Adrenal gland (tissue), 12 donors: ENCODE results near the gene PSMB2. TPM values are rescaled to one million over a fixed set of nuclear protein-coding genes. Genes with fewer than 3 reads are reported as not detected.

ENCODE experiments used
- DNase-seq, 7 donors: peaks; one replicate each; pipeline ENCODE4 v3.0.0-alpha.2; 2019 to 2020
- H3K27ac ChIP-seq, 5 donors: fragments of 200-600 bp; sonication (generic) in 4 of 5; 1 replicate in 3 of 5; 2 replicates in 2 of 5; pipeline versions ENCODE4 v1.5.1 to v1.8.0; 2016 to 2020; ENCODE audit warnings: mild to moderate bottlenecking in 1 of 5
- H3K27me3 ChIP-seq: fragments of 200-600 bp; 2 replicates; pipeline ENCODE4 v1.8.0; 2021
- H3K36me3 ChIP-seq, 2 donors: fragments of 200-600 bp; replicated peaks in 1 of 2; 1 replicate in 1 of 2; 2 replicates in 1 of 2; pipeline versions ENCODE4 v1.5.1 to v1.8.0; 2018 to 2022
- H3K4me1 ChIP-seq, 2 donors: fragments of 200-600 bp; replicated peaks in 1 of 2; 1 replicate in 1 of 2; 2 replicates in 1 of 2; pipeline versions ENCODE4 v1.5.1 to v1.8.0; 2018 to 2021
- H3K4me3 ChIP-seq, 4 donors: fragments of 200-600 bp; sonication (generic) in 3 of 4; one replicate each; pipeline ENCODE4 v1.5.1; 2016 to 2018
- H3K9me3 ChIP-seq, 3 donors: fragments of 200-600 bp; sonication (generic) in 1 of 3; replicated peaks in 1 of 3; 1 replicate in 2 of 3; 2 replicates in 1 of 3; pipeline versions ENCODE4 v1.5.1 to v1.8.0; 2016 to 2021
- POLR2A ChIP-seq, 2 donors: fragments of 450-650 bp; IDR thresholded peaks; one replicate each; pipeline ENCODE4 v1.6.1; 2017; ENCODE audit warnings: antibody characterized with exemption in 2 of 2, mild to moderate bottlenecking in 2 of 2, moderate library complexity in 1 of 2
- WGBS, 4 donors: extraction: QIAGEN DNeasy Blood & Tissue Kit in 2 of 4; methylation state at CpG; one replicate each; pipeline versions ENCODE4 v1.1.5 to v1.1.7; 2013 to 2017; 5-methylcytosine and 5-hydroxymethylcytosine counted together
- intact Hi-C, 2 donors: fragments of 100-400 bp; cut with DNase I; formaldehyde crosslinking; loops; one replicate each; pipeline versions ENCODE4 v1.14.1 to v1.15.0; 2022 to 2023
- polyA plus RNA-seq, 3 donors: library from polyadenylated mRNA; stranded (reverse); fragments of 200-250 nt in 2 of 3; fragments of 350-450 nt in 1 of 3; fragmentation: Illumina TruSeq in 1 of 3; extraction: RNeasy Lipid Tissue Mini Kit (QIAGEN cat#74804) in 1 of 3; gene quantifications; one replicate each; pipeline ENCODE4 v1.2.3, GENCODE V29; 2013 to 2014
- total RNA-seq, 9 donors: library from RNA; depleted of rRNA in 4 of 9; stranded (reverse); fragments of >200 nt in 4 of 9; fragments of 120-200 nt in 1 of 9; fragmentation: NEBNext Ultra II Directional in 1 of 9; extraction: Animal tissue kit (Norgen Biotek cat#: 25700) in 1 of 9; gene quantifications; one replicate each; pipeline versions ENCODE4 v1.1.0 to v1.2.4, GENCODE V29; 2013 to 2023
- TF ChIP-seq, protein P1 (sequence below), 6 experiments: fragments of 450-650 bp in 4 of 6; fragments of 200-600 bp in 2 of 6; sonication (generic) in 1 of 6; IDR thresholded peaks; 1 replicate in 5 of 6; 2 replicates in 1 of 6; pipeline versions ENCODE4 v1.5.1 to v1.8.0; 2016 to 2021; ENCODE audit warnings: antibody characterized with exemption in 6 of 6, mild to moderate bottlenecking in 2 of 6, moderate library complexity in 1 of 6
- donor health status: healthy with polysubstance abuse.
- donor health status: Bipolar disorder and iron deficiency.
- donor health status: DM: yes; HTN: yes; CAD: no.
- donor health status: DM: no; HTN: no; CAD: no.
- donor health status: DM: no; HTN: no; CAD: no.
- donor health status: DM: yes; HTN: yes; CAD: no.

PSMB2 gene
- total and polyA plus RNA-seq, 12 donors: 23.5 to 120 (median 51.0) TPM

DNA sequence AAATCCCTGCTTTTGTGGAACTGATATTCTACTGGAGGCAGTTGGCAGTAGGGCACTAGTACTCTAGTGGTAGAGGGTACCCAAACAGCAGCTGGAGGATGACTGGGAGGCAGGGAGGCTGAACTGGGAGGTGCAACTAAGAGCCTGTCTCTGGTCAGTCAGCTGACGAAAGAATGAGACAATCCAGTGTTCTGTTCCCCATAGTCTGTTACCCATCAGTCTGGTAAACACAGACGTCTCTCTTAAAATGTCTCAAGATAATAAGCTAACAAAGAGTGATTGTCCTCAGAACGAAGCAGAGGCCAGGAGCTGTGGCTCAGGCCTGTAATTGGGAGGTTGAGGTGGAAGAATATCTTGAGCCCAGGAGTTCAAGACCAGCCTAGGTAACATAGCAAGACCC lies 37.9 kb downstream of the PSMB2 start:
- peak in 1 of 7 donors; percentile 5 for DNase-seq
- H3K9me3 ChIP-seq: no peaks in the 10 kb centered on the region
- no peak overlapping the region for H3K4me3 ChIP-seq
- WGBS, 4 donors: 79 to 87% (median 80%) methylated on average over 3 of the region's 3 CpGs
- TF ChIP-seq POLR2A (IDR thresholded peaks at IDR 0.05): no peak
- TF ChIP-seq, protein P1, sequence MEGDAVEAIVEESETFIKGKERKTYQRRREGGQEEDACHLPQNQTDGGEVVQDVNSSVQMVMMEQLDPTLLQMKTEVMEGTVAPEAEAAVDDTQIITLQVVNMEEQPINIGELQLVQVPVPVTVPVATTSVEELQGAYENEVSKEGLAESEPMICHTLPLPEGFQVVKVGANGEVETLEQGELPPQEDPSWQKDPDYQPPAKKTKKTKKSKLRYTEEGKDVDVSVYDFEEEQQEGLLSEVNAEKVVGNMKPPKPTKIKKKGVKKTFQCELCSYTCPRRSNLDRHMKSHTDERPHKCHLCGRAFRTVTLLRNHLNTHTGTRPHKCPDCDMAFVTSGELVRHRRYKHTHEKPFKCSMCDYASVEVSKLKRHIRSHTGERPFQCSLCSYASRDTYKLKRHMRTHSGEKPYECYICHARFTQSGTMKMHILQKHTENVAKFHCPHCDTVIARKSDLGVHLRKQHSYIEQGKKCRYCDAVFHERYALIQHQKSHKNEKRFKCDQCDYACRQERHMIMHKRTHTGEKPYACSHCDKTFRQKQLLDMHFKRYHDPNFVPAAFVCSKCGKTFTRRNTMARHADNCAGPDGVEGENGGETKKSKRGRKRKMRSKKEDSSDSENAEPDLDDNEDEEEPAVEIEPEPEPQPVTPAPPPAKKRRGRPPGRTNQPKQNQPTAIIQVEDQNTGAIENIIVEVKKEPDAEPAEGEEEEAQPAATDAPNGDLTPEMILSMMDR (IDR thresholded peaks at IDR 0.05): no peak
- H3K36me3 ChIP-seq: peaks cover 0 to 54% of the 10 kb centered on the region in 2 donors
- H3K27ac ChIP-seq: no peak overlapping the region
- no peaks in the 10 kb centered on the region for H3K4me1 ChIP-seq
- intact Hi-C loops: no loop called here
- no peaks in the 10 kb centered on the region for H3K27me3 ChIP-seq

DNA sequence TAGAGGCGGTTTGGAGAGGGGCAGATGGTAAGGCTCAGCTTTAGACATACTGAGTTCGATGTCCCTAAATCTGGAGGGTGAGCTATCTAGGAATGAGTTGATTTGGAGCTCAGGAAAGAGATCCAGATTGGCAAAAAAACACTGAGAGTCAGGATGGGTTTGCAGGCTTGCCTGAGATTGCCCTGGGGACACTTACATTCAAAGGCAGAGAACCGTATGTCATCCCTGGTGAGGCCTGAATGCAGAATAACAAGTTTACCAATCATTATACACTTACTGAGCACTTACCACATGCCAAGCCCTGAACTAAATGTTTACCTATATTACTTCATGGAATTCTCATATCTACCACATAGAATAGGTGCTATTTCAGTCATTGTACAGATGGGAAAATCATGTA lies 40.7 kb downstream of the PSMB2 start:
- H3K36me3 ChIP-seq: peaks cover 0 to 41% of the 10 kb centered on the region in 2 donors
- intact Hi-C loops: no loop called here
- DNase-seq: no peak
- H3K4me1 ChIP-seq: no peaks in the 10 kb centered on the region
- H3K27me3 ChIP-seq: no peaks in the 10 kb centered on the region
- no peak overlapping the region for H3K4me3 ChIP-seq
- TF ChIP-seq POLR2A (IDR thresholded peaks at IDR 0.05): no peak
- TF ChIP-seq, protein P1 (IDR thresholded peaks at IDR 0.05): no peak
- H3K27ac ChIP-seq: no peak overlapping the region
- H3K9me3 ChIP-seq: no peaks in the 10 kb centered on the region
- WGBS, 4 donors: 93 to 96% (median 94%) methylated on average over 3 of the region's 3 CpGs

DNA sequence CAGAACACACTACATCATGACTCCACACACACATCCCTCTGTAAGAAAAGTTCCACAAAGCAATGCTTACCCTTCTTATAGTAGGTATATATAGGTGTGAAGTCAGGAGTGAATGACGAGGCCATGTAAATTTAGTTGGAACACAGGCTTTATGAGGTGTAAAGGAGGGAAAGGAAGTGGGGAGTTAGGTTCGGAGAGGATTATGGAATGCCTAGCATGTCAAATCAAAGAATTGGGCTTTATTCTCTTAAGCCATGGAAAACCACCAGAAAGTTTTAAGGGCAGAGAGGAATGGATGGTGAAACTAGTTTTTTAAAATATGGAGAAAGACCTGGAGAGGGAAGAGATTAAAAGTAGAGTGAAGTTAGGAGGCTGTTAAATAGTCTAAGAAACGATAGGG lies 41.9 kb downstream of the PSMB2 start:
- DNase-seq: no peak
- Histone ChIP-seq H3K36me3 (peaks cover 0 to 34% of the 10 kb centered on the region in 2 donors), H3K4me1 (no peaks in the 10 kb centered on the region), H3K9me3 (no peaks in the 10 kb centered on the region), H3K4me3 (no peak overlapping the region), H3K27me3 (no peaks in the 10 kb centered on the region), H3K27ac (no peak overlapping the region)
- intact Hi-C loops: no loop called here
- no peak for TF ChIP-seq POLR2A (IDR thresholded peaks at IDR 0.05)
- WGBS, 4 donors: 77 to 91% (median 89%) methylated on average over 3 of the region's 3 CpGs

DNA sequence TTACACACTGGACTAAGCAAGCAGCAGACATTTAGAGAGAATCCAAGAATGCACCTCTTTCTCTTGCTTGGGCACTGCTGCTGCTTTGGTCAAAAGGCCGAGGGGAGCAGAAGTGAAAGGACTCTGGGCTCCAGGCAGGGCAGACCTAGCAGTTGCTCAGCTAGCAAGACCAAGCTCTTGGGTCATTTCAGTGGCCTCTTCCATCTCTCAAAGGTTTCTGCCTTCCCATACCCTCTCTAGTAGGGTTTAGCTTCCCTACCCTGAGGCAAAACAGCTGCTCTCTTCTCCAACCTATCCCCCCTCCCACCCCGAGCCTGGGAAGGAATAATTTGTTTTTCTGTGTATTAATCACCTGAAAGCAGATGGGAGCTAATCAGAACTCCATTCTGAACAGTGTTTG lies 42.4 kb downstream of the PSMB2 start:
- 70 to 97% (median 78%) methylated on average over 2 of the region's 2 CpGs for WGBS, 4 donors
- no peak for DNase-seq
- Histone ChIP-seq H3K27me3 (no peaks in the 10 kb centered on the region), H3K27ac (no peak overlapping the region), H3K9me3 (no peaks in the 10 kb centered on the region), H3K4me3 (no peak overlapping the region), H3K4me1 (no peaks in the 10 kb centered on the region), H3K36me3 (peaks cover 0 to 29% of the 10 kb centered on the region in 2 donors)
- no peak for TF ChIP-seq POLR2A (IDR thresholded peaks at IDR 0.05)
- intact Hi-C loops: no loop called here

DNA sequence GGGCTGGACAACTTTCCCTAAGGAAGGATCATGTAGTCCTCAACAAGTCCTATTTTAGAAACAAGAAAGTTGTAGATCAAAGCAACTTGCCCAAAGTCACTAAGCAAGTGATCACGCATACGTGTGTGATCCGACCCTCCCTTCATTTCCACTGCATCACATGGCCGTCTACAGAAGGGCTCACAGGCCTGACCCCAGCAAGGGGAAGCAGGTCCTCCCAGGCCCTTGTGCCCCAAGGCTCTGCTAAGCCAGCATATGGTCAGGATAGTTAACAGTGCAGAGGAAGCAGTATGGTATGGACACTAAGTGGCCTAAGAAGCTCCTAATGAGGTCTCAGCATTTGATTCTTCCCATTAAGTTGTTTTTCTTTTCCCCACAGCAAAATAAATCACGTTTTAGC lies 43.5 kb downstream of the PSMB2 start:
- TF ChIP-seq, protein P1 (IDR thresholded peaks at IDR 0.05): no peak
- no peak for TF ChIP-seq POLR2A (IDR thresholded peaks at IDR 0.05)
- H3K36me3 ChIP-seq: peaks cover 0 to 19% of the 10 kb centered on the region in 2 donors
- H3K9me3 ChIP-seq: no peaks in the 10 kb centered on the region
- no peak overlapping the region for H3K27ac ChIP-seq
- H3K27me3 ChIP-seq: no peaks in the 10 kb centered on the region
- H3K4me3 ChIP-seq: no peak overlapping the region
- H3K4me1 ChIP-seq: no peaks in the 10 kb centered on the region
- intact Hi-C loops: no loop called here
- 86 to 90% (median 88%) methylated on average over 5 of the region's 5 CpGs for WGBS, 4 donors
- DNase-seq: no peak
